GM21825 (cell line): Measurements from ENCODE around the gene MTHFR.
A peak's percentile ranks its signal among the peaks of the same experiment; 100 is the strongest.

Experiments used
- ATAC-seq: cut with Tn5 transposase; IDR thresholded peaks from one replicate; pipeline ENCODE4 v1.9.1; 2021; ENCODE audit warnings: mild to moderate bottlenecking, moderate library complexity; ENCODE audit not compliant: unreplicated experiment

MTHFR gene

DNA sequence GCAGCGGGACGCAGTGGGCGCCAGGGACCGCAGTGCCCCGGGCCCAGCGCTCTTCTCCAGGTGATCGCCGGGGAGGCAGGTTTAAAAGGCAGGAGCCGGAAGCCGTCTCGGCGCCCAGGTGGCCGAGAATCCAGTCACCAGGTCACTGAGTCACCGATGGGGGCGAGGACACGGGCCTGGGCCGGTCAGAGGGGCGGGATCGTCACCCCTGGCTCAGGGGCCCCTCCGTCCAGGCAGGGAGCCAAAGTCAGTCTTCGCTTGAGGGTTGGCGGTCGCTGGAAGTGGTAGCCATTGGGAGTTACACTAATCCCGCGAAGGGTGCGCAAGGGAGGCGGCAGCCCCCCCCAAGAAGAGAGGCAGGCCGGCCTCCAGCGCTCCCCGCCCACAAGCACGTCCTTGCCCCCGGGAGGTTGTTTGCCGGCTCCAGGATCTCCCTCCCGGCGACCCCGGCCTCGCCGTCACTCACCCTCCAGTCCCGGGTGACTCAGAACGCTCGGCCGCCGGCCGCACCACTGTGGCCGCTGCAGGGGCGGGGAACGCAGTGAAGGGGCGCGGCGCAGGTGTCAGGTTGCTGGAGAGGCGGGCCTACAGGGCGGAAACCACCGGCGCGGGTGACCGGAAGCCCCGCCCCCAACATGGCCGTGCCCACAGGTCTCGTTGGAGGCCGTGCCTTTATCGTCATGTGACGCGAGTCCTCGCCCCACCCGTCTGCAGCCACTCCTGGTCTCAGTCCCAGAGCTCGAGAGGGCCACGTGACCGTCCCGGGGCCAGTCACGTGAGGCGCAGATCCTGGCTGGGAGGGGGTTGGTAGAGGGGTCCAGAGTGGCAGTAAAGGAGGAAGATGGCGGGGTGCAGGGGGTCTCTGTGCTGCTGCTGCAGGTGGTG lies at the start of gene MTHFR, which contains the start of gene CLCN6:
MTHFR (minus strand) TSS at position 543 of the 885 bp plus-strand sequence. CDS start 2,848 bp downstream, outside the sequence.
CLCN6 (plus strand) TSS at position 770 of the 885 bp plus-strand sequence; CDS start at position 842, 72 bp downstream.
- ATAC-seq = peak; percentile 74

- no peak for ATAC-seq
Measured at GRCh38 chr1:11855430-11855829, 49.7 kb upstream of the MTHFR start.

DNA sequence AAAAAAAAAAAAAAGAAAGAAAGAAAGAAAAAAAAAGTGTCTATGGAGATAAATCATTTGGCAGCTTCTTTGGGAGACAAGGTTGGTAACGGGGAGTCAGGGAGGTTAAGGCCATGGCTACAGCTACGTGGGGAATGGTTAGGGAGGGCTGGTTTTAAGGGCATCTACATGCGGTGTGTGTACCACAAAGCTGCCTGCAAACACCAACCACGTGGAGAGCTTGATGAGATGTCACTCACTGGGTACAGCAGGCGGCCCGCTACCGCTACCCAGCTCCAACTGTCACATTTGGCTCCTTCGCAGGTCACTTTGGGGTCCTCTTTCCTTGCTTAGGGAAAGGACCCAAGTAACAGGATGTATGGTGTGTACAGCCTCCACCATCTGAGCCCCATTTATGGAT lies 48.8 kb upstream of the MTHFR start:
- ATAC-seq = no peak

GRCh38 chr1:11851180-11851579 lies 45.4 kb upstream of the MTHFR start:
- ATAC-seq = no peak

DNA sequence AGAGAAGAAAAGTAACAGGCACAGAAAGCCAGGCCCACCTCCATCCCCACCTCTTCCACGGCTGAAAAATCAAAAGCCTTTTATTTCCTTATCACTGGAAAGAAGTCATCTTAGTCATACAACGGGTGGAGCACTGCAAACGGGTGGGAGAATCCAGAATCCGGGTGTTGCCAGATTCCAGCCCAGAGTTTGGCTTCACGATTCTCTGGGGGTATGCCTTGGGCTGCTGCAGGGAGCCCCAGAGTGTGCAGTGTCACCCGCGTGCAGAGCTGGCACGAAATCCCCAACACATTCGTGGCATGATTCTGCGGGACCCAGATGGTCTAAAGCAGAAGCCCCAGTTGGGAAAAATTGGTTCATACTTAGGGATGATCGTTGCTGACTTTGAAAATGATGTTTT lies 44.4 kb upstream of the MTHFR start:
- no peak for ATAC-seq

DNA sequence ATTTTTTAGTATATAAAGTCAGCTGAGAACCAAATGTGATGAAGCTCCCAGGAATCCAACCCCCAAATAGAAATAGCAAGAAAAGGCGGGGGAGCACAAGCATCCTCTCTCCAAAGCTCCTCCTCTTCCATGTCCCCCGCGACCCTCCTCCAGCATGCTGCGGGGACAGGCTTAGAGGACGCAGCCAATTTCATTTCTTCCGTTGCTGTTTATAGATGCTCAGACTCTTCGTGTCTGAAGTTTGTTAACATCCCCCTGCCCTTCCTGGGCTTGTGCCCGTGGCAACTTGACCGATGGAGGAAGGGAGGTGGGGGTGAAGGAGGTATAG lies 42.6 kb upstream of the MTHFR start:
- no peak for ATAC-seq

GRCh38 chr1:11847667-11848372 lies 42.1 kb upstream of the MTHFR start, which contains the start of gene NPPA:
Gene NPPA (minus strand): TSS chr1:11847783. CDS start chr1:11847684, 99 bp downstream.
- ATAC-seq = no peak

DNA sequence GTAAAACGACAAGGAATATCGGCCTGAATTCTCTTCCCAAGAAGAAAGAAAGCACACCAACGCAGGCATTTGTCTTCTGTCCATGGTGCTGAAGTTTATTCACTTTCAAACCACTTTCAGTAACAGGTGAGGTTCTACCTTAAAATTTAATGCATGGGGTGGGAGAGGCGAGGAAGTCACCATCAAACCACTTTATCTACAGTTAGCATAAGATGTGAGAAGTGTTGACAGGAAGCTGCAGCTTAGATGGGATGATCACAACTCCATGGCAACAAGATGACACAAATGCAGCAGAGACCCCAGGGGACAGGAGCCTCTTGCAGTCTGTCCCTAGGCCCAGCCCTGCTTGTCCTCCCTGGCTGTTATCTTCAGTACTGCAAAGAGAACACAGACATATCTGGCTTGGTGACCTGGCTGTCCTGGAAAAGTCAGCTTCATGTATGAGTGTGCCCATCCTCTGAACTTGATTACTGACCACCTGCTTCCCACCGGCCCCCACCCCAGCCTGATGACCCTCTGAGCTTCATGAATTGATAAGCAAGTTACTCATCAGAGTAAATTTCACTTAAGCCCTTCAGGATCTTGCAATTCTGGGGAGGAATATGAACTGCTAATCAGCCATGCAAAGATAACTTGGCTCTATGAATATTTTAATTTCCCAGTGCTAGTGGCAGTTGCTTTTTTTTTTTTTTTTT lies 40.0 kb upstream of the MTHFR start:
- ATAC-seq = no peak

- ATAC-seq = no peak
Measured at GRCh38 chr1:11842154-11843041, 36.6 kb upstream of the MTHFR start.

- ATAC-seq = no peak
Measured at GRCh38 chr1:11841245-11842153, 35.7 kb upstream of the MTHFR start.

- no peak for ATAC-seq
Measured at GRCh38 chr1:11839727-11840705, 34.3 kb upstream of the MTHFR start.

DNA sequence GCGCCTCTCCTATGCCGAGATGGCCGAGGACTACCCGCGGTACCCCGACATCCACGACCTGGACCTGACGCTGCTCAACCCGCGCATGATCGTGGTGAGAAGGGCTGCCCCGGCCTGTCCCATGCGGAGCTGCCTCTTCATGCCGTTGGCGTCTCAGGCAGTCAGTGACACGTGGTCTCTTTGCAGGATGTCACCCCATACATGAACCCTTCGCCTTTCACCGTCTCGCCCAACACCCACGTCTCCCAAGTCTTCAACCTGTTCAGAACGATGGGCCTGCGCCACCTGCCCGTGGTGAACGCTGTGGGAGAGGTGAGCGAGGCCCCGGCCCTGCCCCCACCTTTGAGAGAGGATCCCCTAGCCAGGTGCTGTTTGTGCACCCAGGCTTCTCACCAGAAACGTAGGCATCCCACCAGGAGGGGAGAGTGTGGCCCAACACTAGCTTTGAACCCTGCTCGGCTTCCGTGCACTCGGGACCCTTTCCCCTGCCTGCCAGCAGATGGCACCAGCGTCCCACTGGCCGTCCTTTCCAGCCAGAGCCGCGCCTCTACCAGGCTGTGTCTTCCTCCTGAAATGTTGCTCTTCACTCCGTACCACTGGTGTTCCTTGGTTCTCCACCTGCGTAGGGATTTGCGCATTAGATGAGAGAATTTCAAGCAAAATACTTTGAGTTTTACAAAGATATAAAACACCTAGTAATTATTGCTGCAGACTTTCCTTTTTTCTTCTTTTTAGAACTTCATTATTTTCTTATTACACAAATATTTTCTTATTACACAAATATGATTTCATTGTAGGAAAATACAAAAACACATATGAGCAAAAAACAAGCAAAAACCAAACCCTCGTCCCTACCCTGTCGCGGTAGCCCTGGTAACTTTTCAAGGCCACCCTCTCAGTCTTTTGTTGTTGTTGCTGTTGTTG lies 32.8 kb upstream of the MTHFR start:
- peak; percentile 51 for ATAC-seq

DNA sequence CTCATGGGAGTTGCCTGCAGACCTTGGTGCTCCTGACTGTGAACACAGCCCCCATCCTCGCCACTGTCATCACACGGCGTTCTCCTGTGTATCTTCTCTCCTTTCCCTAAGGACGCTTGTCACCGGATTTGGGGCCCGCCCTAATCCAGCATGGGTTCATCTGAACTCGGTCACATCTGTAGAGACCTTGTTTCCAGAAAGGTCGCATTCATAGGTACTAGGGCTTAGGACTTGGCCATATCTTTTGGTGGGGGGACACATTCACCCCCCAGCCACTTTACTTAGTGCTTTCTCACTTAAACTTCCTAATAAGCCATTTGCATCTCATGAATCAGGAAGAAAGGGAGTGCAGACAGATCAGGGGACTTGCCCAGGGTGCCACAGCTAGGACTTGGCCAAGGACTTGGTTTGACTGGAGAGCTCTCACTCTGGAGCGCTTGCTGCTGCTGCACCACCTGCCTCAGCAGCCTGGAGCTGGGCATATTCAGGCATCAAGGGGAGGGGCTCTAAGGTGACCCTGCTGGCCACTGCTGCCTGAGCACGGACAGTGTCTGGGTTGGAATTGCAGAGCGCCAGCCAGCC lies 32.1 kb upstream of the MTHFR start:
- no peak for ATAC-seq

- ATAC-seq = no peak
Measured at GRCh38 chr1:11836955-11837766, 31.4 kb upstream of the MTHFR start.

- no peak for ATAC-seq
Measured at GRCh38 chr1:11835441-11836225, 29.9 kb upstream of the MTHFR start.
